Thyroid gland (tissue), 4 donors: ENCODE data around the gene UPF1.

Source experiments
- POLR2A ChIP-seq, 2 donors: fragments of 450-650 bp; IDR thresholded peaks; one replicate each; pipeline ENCODE4 v1.6.1; 2017; ENCODE audit warnings: antibody characterized with exemption in 2 of 2, mild to moderate bottlenecking in 2 of 2, moderate library complexity in 1 of 2
- TF ChIP-seq, protein P1 (sequence below), 6 experiments: fragments of 200-600 bp in 3 of 6; fragments of 450-650 bp in 3 of 6; sonication (generic) in 3 of 6; IDR thresholded peaks; one replicate each; pipeline ENCODE4 v1.5.1; 2016 to 2019; ENCODE audit warnings: antibody characterized with exemption in 6 of 6, mild to moderate bottlenecking in 2 of 6, inconsistent platforms in 1 of 6, moderate library complexity in 1 of 6

DNA sequence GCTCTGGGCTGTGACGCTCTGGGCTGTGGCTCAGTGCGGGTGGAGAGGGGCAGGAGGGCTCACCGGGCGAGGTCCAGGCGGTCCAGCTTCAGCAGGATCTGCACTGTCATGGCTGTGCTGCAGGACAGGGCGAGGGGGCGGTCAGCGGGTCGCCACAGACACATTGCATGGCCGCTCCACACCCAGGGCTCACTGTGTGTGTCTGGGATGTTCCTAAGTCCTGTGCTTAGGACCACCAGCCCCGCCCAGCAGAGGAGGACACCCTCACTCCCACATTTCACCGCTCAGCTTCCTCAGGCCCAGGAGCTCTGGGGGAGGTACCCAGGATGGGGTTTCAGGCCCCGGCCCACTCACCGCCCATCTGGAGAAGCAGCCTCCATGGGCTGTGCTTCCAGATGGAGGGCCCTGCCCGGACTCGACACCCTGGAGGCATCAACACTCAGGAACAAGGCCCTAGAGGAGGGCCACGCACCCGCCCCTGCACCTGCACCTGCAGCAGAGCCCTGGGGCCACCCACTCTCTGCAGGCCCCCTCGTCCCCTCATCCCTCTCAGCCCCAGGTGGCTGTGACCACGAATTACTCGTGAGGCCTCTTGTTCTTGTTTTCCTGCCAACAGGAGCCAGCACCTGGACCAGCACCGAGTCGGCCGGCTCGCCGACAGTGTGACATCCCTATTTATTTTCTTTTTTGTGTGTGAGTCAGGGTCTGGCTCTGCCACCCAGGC is 73.9 kb downstream of the UPF1 start:
- TF ChIP-seq, protein P1, sequence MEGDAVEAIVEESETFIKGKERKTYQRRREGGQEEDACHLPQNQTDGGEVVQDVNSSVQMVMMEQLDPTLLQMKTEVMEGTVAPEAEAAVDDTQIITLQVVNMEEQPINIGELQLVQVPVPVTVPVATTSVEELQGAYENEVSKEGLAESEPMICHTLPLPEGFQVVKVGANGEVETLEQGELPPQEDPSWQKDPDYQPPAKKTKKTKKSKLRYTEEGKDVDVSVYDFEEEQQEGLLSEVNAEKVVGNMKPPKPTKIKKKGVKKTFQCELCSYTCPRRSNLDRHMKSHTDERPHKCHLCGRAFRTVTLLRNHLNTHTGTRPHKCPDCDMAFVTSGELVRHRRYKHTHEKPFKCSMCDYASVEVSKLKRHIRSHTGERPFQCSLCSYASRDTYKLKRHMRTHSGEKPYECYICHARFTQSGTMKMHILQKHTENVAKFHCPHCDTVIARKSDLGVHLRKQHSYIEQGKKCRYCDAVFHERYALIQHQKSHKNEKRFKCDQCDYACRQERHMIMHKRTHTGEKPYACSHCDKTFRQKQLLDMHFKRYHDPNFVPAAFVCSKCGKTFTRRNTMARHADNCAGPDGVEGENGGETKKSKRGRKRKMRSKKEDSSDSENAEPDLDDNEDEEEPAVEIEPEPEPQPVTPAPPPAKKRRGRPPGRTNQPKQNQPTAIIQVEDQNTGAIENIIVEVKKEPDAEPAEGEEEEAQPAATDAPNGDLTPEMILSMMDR (IDR thresholded peaks at IDR 0.05): no peak
- TF ChIP-seq POLR2A (IDR thresholded peaks at IDR 0.05): no peak
